A673 (cell line): ENCODE measurements around the gene FLRT2. TPM values are rescaled to one million over a fixed set of nuclear protein-coding genes. Genes with fewer than 3 reads are reported as not detected.
A peak's percentile ranks its signal among the peaks of the same experiment; 100 is the strongest.

Source experiments
- BruUV-seq: library from RNA; stranded (reverse); fragments of 400-500 nt; replicated peaks from 2 replicates; lab custom pipeline; 2021; lab: Mats Ljungman, UMichigan
- CTCF ChIA-PET: fragments of 300-600 bp; sonication (Branson Sonifier 250); formaldehyde crosslinking; loops from one replicate; lab custom pipeline; 2022; ENCODE audit warnings: antibody characterized with exemption; lab: Charles Lee
- POLR2A ChIA-PET: fragments of 300-600 bp; sonication (Branson Sonifier 250); formaldehyde crosslinking; loops from one replicate; lab custom pipeline; 2022; ENCODE audit warnings: antibody characterized with exemption; ENCODE audit not compliant: low non-redundant PET; lab: Charles Lee
- DNase-seq: peaks from one replicate; pipeline ENCODE4 v3.0.0-alpha.2; 2015; ENCODE audit warnings: low spot score
- H3K27ac ChIP-seq: fragments of 200-600 bp; sonication (generic); 2 replicates; pipeline ENCODE4 v1.5.1; 2016; ENCODE audit warnings: mixed run types, low read depth, mild to moderate bottlenecking, mixed read lengths, antibody characterized with exemption, low read length; ENCODE audit not compliant: poor library complexity, severe bottlenecking
- H3K27me3 ChIP-seq: fragments of 200-600 bp; sonication (generic); replicated peaks from 2 replicates; pipeline ENCODE4 v1.6.1; 2017; ENCODE audit warnings: mixed run types, low read depth, mild to moderate bottlenecking, mixed read lengths, antibody characterized with exemption, low read length; ENCODE audit not compliant: insufficient read depth, poor library complexity
- H3K36me3 ChIP-seq: fragments of 200-600 bp; sonication (generic); 2 replicates; pipeline ENCODE4 v1.6.1; 2016; ENCODE audit warnings: mixed run types, mild to moderate bottlenecking, mixed read lengths, antibody characterized with exemption, low read length; ENCODE audit not compliant: insufficient read depth, poor library complexity, severe bottlenecking
- H3K4me1 ChIP-seq: fragments of 200-600 bp; sonication (generic); 2 replicates; pipeline ENCODE4 v1.6.1; 2017; ENCODE audit warnings: mixed run types, mild to moderate bottlenecking, mixed read lengths, antibody characterized with exemption, low read length; ENCODE audit not compliant: insufficient read depth, poor library complexity, severe bottlenecking
- H3K4me3 ChIP-seq: fragments of 200-600 bp; sonication (generic); 2 replicates; pipeline ENCODE4 v1.5.1; 2016; ENCODE audit warnings: low read depth, mixed run types, mild to moderate bottlenecking, mixed read lengths, low read length; ENCODE audit not compliant: poor library complexity, severe bottlenecking
- H3K9me3 ChIP-seq: fragments of 200-600 bp; sonication (generic); 2 replicates; pipeline ENCODE4 v1.6.1; 2016; ENCODE audit warnings: mixed run types, low read depth, mild to moderate bottlenecking, mixed read lengths, antibody characterized with exemption, low read length; ENCODE audit not compliant: poor library complexity, severe bottlenecking
- CTCF ChIP-seq: fragments of 300-800, 200-600 bp; sonication (generic); conservative IDR thresholded peaks from 2 replicates; pipeline ENCODE4 v1.5.1; 2017; ENCODE audit warnings: low read depth, mild to moderate bottlenecking, antibody characterized with exemption, low read length, moderate library complexity, mixed read lengths
- EZH2 ChIP-seq: fragments of 200-600 bp; sonication (generic); IDR thresholded peaks from 2 replicates; pipeline ENCODE4 v1.6.1; 2017; ENCODE audit warnings: borderline replicate concordance, low read depth, mild to moderate bottlenecking, mixed read lengths, antibody characterized with exemption, low read length; ENCODE audit not compliant: poor library complexity, severe bottlenecking
- intact Hi-C: fragments of 100-400 bp; cut with micrococcal nuclease; formaldehyde crosslinking; loops from one replicate; pipeline ENCODE4 v1.10.0; 2022; ENCODE audit not compliant: unreplicated experiment
- total RNA-seq: library from RNA; stranded (reverse); gene quantifications from 2 replicates; pipeline ENCODE4 v1.2.3, GENCODE V29; 2021

Gene FLRT2
- total RNA-seq, 1 experiment from 2014 or later: 128 TPM

- ChIA-PET CTCF (no interaction called here), POLR2A (no interaction called here)
- TF ChIP-seq CTCF (no peak), EZH2 (no peak)
- intact Hi-C loops: no loop called here
- Histone ChIP-seq H3K27me3 (no peaks in the 10 kb centered on the region), H3K36me3 (no peaks in the 10 kb centered on the region), H3K9me3 (no peaks in the 10 kb centered on the region), H3K27ac (no peak overlapping the region), H3K4me3 (no peak overlapping the region), H3K4me1 (peaks cover 7% of the 10 kb centered on the region)
- no TSS peak for BruUV-seq
- DNase-seq: no peak
Observed at GRCh38 chr14:85514487-85514886, 15.5 kb upstream of the FLRT2 start.

- TF ChIP-seq CTCF (no peak), EZH2 (no peak)
- Histone ChIP-seq H3K27me3 (no peaks in the 10 kb centered on the region), H3K4me1 (peaks cover 13% of the 10 kb centered on the region), H3K36me3 (no peaks in the 10 kb centered on the region), H3K9me3 (no peaks in the 10 kb centered on the region), H3K4me3 (no peak overlapping the region), H3K27ac (peak overlapping the region; percentile 49)
- intact Hi-C loops: no loop called here
- DNase-seq: peak; percentile 81
- ChIA-PET CTCF (no interaction called here), POLR2A (no interaction called here)
- BruUV-seq: TSS peak; percentile 92
Observed at GRCh38 chr14:85516239-85517113, 13.5 kb upstream of the FLRT2 start.

- no TSS peak for BruUV-seq
- POLR2A ChIA-PET: no interaction called here
- no peak overlapping the region for H3K4me3 ChIP-seq
Observed at GRCh38 chr14:85517114-85517688, 12.7 kb upstream of the FLRT2 start.

More at GRCh38 chr14:85517114-85517688, 12.7 kb upstream of the FLRT2 start:
- CTCF ChIA-PET: no interaction called here
- H3K27ac ChIP-seq: peak overlapping the region; percentile 49
- H3K4me1 ChIP-seq: peaks cover 13% of the 10 kb centered on the region
- no peak for DNase-seq
- no peaks in the 10 kb centered on the region for H3K9me3 ChIP-seq
- TF ChIP-seq CTCF: no peak
- TF ChIP-seq EZH2: no peak
- H3K36me3 ChIP-seq: no peaks in the 10 kb centered on the region
- intact Hi-C loops: no loop called here
- H3K27me3 ChIP-seq: no peaks in the 10 kb centered on the region
